HL-60 (cell line): ENCODE data around the gene CHN1.

ENCODE experiments used
- DNase-seq, 2 experiments: peaks; one replicate each; pipeline ENCODE4 v3.0.0-alpha.2; 2010 to 2020; ENCODE audit warnings: low read depth in 1 of 2, low spot score in 1 of 2
- H3K27ac ChIP-seq: fragments of 250-450 bp; sonication (Bioruptor Pico); replicated peaks from 2 replicates; pipeline ENCODE4 v1.5.1; 2020; ENCODE audit warnings: mild to moderate bottlenecking, moderate library complexity
- H3K27me3 ChIP-seq: fragments of 250-450 bp; sonication (Bioruptor Pico); 2 replicates; pipeline ENCODE4 v1.5.1; 2021; ENCODE audit warnings: mild to moderate bottlenecking, moderate library complexity; ENCODE audit not compliant: insufficient read depth, poor library complexity, severe bottlenecking
- H3K4me3 ChIP-seq: replicated peaks from 2 replicates; pipeline ENCODE4 v1.5.1; 2011; ENCODE audit warnings: mild to moderate bottlenecking, control low read depth, low read length; ENCODE audit not compliant: insufficient read depth
- GABPA ChIP-seq: IDR thresholded peaks from 2 replicates; pipeline ENCODE4 v1.6.1; 2012; ENCODE audit warnings: low read depth
- POLR2AphosphoS5 ChIP-seq: IDR thresholded peaks from 2 replicates; pipeline ENCODE4 v1.6.1; 2012; ENCODE audit warnings: low read depth
- SPI1 ChIP-seq: IDR thresholded peaks from 2 replicates; pipeline ENCODE4 v1.6.1; 2012; ENCODE audit warnings: low read depth, mild to moderate bottlenecking, borderline replicate concordance
- TF ChIP-seq, protein P1 (sequence below): IDR thresholded peaks from 2 replicates; pipeline ENCODE4 v1.6.1; 2012; ENCODE audit warnings: low read depth; ENCODE audit not compliant: insufficient replicate concordance
- TF ChIP-seq, protein P2 (sequence below): IDR thresholded peaks from one replicate; pipeline ENCODE4 v1.5.1; 2011; ENCODE audit warnings: low read length, control low read depth, inconsistent platforms; ENCODE audit not compliant: insufficient read depth

CHN1 gene

DNA sequence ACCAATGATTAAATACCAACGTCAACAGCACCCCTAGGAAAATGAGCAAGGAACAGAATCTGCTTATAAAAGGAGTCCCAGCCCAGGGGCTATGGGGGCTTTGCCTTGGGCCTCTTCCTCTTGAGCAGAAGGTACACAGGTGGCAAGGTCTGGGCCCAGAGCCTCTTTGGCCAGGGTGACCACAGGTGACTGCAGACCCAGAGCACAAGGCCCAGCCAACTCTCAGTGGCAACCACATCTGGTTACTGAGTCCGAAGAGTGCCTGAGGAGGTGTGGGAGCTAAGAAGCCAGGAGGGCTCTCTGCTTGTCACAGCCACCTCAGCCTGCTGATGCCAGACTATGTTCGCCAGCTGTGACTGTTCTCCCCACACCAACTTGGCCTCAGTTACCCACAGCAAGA is 34.3 kb upstream of the CHN1 start:
- TF ChIP-seq POLR2AphosphoS5 (no peak), GABPA (no peak), SPI1 (no peak)
- TF ChIP-seq, protein P1, sequence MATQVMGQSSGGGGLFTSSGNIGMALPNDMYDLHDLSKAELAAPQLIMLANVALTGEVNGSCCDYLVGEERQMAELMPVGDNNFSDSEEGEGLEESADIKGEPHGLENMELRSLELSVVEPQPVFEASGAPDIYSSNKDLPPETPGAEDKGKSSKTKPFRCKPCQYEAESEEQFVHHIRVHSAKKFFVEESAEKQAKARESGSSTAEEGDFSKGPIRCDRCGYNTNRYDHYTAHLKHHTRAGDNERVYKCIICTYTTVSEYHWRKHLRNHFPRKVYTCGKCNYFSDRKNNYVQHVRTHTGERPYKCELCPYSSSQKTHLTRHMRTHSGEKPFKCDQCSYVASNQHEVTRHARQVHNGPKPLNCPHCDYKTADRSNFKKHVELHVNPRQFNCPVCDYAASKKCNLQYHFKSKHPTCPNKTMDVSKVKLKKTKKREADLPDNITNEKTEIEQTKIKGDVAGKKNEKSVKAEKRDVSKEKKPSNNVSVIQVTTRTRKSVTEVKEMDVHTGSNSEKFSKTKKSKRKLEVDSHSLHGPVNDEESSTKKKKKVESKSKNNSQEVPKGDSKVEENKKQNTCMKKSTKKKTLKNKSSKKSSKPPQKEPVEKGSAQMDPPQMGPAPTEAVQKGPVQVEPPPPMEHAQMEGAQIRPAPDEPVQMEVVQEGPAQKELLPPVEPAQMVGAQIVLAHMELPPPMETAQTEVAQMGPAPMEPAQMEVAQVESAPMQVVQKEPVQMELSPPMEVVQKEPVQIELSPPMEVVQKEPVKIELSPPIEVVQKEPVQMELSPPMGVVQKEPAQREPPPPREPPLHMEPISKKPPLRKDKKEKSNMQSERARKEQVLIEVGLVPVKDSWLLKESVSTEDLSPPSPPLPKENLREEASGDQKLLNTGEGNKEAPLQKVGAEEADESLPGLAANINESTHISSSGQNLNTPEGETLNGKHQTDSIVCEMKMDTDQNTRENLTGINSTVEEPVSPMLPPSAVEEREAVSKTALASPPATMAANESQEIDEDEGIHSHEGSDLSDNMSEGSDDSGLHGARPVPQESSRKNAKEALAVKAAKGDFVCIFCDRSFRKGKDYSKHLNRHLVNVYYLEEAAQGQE, result no peak
- TF ChIP-seq, protein P2, sequence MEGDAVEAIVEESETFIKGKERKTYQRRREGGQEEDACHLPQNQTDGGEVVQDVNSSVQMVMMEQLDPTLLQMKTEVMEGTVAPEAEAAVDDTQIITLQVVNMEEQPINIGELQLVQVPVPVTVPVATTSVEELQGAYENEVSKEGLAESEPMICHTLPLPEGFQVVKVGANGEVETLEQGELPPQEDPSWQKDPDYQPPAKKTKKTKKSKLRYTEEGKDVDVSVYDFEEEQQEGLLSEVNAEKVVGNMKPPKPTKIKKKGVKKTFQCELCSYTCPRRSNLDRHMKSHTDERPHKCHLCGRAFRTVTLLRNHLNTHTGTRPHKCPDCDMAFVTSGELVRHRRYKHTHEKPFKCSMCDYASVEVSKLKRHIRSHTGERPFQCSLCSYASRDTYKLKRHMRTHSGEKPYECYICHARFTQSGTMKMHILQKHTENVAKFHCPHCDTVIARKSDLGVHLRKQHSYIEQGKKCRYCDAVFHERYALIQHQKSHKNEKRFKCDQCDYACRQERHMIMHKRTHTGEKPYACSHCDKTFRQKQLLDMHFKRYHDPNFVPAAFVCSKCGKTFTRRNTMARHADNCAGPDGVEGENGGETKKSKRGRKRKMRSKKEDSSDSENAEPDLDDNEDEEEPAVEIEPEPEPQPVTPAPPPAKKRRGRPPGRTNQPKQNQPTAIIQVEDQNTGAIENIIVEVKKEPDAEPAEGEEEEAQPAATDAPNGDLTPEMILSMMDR, result no peak
- no peak for DNase-seq
- Histone ChIP-seq H3K27me3 (no peaks in the 10 kb centered on the region), H3K27ac (no peak overlapping the region), H3K4me3 (no peak overlapping the region)

DNA sequence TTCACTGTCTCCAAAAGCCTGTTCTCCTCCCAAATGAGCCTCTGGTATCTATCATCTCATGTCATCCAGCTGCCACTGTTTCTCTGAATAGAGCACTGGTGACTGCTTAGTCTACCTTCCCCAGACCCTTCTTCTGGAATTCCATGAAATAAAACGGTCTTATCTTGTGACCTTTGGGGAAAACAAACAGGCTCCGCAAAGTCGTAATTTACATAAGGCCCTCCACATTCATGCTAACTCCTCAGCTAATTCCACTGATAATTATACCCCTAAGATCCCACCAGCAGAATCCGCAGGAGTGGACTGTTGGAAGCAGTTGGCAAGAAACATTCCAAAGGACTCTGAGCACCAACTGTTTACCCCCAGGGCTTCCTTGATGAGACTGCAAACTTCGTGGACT is 33.9 kb upstream of the CHN1 start:
- DNase-seq, result no peak
- H3K27me3 ChIP-seq, result no peaks in the 10 kb centered on the region
- TF ChIP-seq GABPA (no peak), POLR2AphosphoS5 (no peak), SPI1 (no peak)
- TF ChIP-seq, protein P1, result no peak
- TF ChIP-seq, protein P2, result no peak
- H3K27ac ChIP-seq, result no peak overlapping the region
- H3K4me3 ChIP-seq, result no peak overlapping the region

DNA sequence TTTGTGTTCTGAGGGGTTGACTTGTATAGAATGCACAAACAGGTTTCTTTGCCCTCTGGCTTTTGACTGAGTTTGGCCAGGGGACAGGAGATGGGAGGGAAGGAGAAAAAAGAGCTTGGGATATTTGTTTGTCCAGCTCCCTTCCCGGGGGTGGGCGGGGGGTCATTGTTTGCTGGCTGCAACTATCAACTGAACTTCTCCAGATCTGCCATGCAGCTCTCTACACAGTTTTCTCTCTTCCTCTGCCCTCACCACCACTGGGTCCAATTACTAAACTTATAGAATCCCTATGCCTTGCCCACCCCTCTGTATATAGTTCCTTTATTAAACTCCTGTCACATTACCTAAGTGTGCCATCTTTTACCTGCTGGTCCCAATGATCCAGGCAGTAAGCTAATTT is 32.8 kb upstream of the CHN1 start:
- Histone ChIP-seq H3K27ac (no peak overlapping the region), H3K27me3 (no peaks in the 10 kb centered on the region), H3K4me3 (no peak overlapping the region)
- DNase-seq, result no peak
- TF ChIP-seq, protein P2, result no peak
- TF ChIP-seq POLR2AphosphoS5 (no peak), SPI1 (no peak), GABPA (no peak)
- TF ChIP-seq, protein P1, result no peak
